GM12891 (cell line): Measurements from ENCODE around the gene TAS2R38.

ENCODE experiments used
- POLR2A ChIP-seq: IDR thresholded peaks from 2 replicates; pipeline ENCODE4 v1.6.1; 2011; ENCODE audit warnings: low read depth, low read length, control low read depth
- POLR2AphosphoS5 ChIP-seq: IDR thresholded peaks from 2 replicates; pipeline ENCODE4 v1.6.1; 2011; ENCODE audit warnings: low read depth, low read length, control low read depth
- SPI1 ChIP-seq: IDR thresholded peaks from 2 replicates; pipeline ENCODE4 v1.6.1; 2011; ENCODE audit warnings: low read depth, low read length, control low read depth
- TAF1 ChIP-seq: IDR thresholded peaks from 2 replicates; pipeline ENCODE4 v1.6.1; 2011; ENCODE audit warnings: low read depth, low read length, control low read depth

DNA sequence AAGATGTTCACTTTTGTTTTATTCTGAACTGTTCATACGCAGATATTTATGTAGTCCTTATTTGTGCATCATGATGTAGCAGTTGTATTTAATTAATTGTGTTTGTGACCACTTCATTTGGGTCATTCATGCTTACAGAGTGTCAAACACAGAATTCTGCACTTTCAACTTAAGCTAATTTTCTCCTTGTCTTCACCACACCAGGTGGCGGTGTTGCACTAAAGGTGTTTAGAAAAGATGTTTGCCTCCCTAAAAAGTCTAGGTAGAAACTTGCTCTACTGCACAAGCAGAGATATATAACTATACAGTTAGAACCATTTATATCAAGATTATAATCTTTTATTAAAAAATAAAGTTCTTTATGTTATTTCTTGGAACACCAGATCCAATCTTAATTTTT lies 1.3 kb upstream of the TAS2R38 start:
- TF ChIP-seq TAF1 (no peak), POLR2AphosphoS5 (no peak), POLR2A (no peak), SPI1 (no peak)
